ENCODE data around the gene TNP2. TPM values are rescaled to one million over a fixed set of nuclear protein-coding genes. Genes with fewer than 3 reads are reported as not detected.

TNP2 gene
- total RNA-seq, 1 experiment from 2014 or later, result not detected

GRCh38 chr16:11298143-11298900 is 29.2 kb upstream of the TNP2 start:
- ChIA-PET RAD21 (ENCODE audit: low non-redundant PET in 1 of 2, low total read pairs in 2 of 2, uncharacterized antibody in 2 of 2, unreplicated experiment in 2 of 2) (no interaction called here), CTCF (interaction anchor here (0.8 kb wide), 1 partner anchor 327 kb away, joined by 3 read pairs; no protein-coding TSS in a partner anchor), POLR2A (no interaction called here)
- no peak for TF ChIP-seq CBX3 (IDR thresholded peaks at IDR 0.05; ENCODE audit: low read depth)
- TF ChIP-seq, protein P1, sequence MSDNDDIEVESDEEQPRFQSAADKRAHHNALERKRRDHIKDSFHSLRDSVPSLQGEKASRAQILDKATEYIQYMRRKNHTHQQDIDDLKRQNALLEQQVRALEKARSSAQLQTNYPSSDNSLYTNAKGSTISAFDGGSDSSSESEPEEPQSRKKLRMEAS (IDR thresholded peaks at IDR 0.05), result no peak
- TF ChIP-seq, protein P2, sequence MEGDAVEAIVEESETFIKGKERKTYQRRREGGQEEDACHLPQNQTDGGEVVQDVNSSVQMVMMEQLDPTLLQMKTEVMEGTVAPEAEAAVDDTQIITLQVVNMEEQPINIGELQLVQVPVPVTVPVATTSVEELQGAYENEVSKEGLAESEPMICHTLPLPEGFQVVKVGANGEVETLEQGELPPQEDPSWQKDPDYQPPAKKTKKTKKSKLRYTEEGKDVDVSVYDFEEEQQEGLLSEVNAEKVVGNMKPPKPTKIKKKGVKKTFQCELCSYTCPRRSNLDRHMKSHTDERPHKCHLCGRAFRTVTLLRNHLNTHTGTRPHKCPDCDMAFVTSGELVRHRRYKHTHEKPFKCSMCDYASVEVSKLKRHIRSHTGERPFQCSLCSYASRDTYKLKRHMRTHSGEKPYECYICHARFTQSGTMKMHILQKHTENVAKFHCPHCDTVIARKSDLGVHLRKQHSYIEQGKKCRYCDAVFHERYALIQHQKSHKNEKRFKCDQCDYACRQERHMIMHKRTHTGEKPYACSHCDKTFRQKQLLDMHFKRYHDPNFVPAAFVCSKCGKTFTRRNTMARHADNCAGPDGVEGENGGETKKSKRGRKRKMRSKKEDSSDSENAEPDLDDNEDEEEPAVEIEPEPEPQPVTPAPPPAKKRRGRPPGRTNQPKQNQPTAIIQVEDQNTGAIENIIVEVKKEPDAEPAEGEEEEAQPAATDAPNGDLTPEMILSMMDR (IDR thresholded peaks at IDR 0.05 in 2 of 3, conservative IDR thresholded peaks at IDR 0.05 in 1 of 3; ENCODE audit: borderline replicate concordance in 1 of 3, insufficient read depth in 1 of 3, low read depth in 2 of 3, low read length in 2 of 3), result no peak
- no peak for TF ChIP-seq SIN3A (IDR thresholded peaks at IDR 0.05; ENCODE audit: low read depth)
- Histone ChIP-seq H3K27me3 (ENCODE audit: insufficient read depth, low read length) (no peaks in the 10 kb centered on the region), H3K9me3 (ENCODE audit: control insufficient read depth in 1 of 2, insufficient read depth in 1 of 2, low read depth in 1 of 2, low read length in 2 of 2) (no peaks in the 10 kb centered on the region), H2AFZ (ENCODE audit: low read depth, low read length, poor library complexity, severe bottlenecking) (no peak overlapping the region), H3K36me3 (ENCODE audit: control insufficient read depth in 1 of 2, insufficient read depth in 2 of 2, low read length in 2 of 2) (no peaks in the 10 kb centered on the region), H3K27ac (ENCODE audit: low read depth, low read length) (no peak overlapping the region), H3K4me1 (ENCODE audit: control insufficient read depth in 1 of 2, insufficient read depth in 2 of 2, low read length in 2 of 2) (no peaks in the 10 kb centered on the region), H3K9ac (ENCODE audit: low read length) (no peak overlapping the region), H4K20me1 (ENCODE audit: insufficient read depth) (no peaks in the 10 kb centered on the region), H3K79me2 (ENCODE audit: insufficient read depth, low read length) (no peaks in the 10 kb centered on the region), H3K4me3 (replicated peaks in 1 of 2; ENCODE audit: low read depth in 1 of 2, low read length in 2 of 2) (no peak overlapping the region), H3K4me2 (ENCODE audit: low read length) (no peak overlapping the region), H3K9me2 (ENCODE audit: insufficient read depth) (no peaks in the 10 kb centered on the region)
- DNase-seq (ENCODE audit: low read depth, low spot score) (no peak), ATAC-seq (no peak)
- intact Hi-C loops (cut with micrococcal nuclease), result no loop called here
- no TSS peak for BruUV-seq (replicated peaks)

DNA sequence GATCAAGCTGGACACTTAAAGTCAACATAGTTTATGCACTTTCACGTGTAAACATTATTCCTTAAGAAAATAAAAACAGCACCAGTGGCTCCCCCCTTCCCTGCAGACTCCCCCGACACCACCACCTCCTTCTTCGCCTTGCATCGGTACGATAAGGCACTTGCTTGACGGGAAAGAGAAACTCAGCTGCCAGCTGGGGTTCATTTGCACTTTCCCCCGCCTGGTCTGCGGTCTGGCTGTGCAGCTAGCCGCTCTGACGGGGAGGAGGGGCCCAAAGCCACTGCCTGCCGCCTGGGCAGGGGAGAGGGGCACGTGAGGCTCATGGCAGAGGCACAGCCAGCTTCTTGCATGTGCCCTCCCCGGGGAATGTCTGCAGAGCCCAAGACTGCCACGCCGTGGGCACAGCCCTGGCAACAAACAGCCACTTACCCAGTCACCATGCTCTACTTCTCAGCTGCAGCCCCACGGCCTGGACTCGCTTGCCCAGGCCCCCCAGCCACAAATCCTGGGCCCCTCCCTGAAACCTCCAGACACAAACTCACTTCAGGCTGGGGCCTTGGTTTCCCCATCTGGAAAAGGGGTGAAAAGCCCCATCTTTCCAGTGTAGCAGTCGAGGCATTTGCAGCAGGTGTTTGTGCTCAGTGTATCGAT is 28.5 kb upstream of the TNP2 start:
- POLR2A ChIA-PET, result no interaction called here
- H3K9ac ChIP-seq (ENCODE audit: low read length), result no peak overlapping the region
- no peaks in the 10 kb centered on the region for H3K79me2 ChIP-seq (ENCODE audit: insufficient read depth, low read length)
- H3K4me2 ChIP-seq (ENCODE audit: low read length), result no peak overlapping the region
- no peaks in the 10 kb centered on the region for H4K20me1 ChIP-seq (ENCODE audit: insufficient read depth)
- H3K9me2 ChIP-seq (ENCODE audit: insufficient read depth), result no peaks in the 10 kb centered on the region
- no peaks in the 10 kb centered on the region for H3K9me3 ChIP-seq (ENCODE audit: control insufficient read depth in 1 of 2, insufficient read depth in 1 of 2, low read depth in 1 of 2, low read length in 2 of 2)
- TF ChIP-seq RAD21 (IDR thresholded peaks at IDR 0.05; ENCODE audit: low read depth), result no peak
- no peak for TF ChIP-seq EZH2 (IDR thresholded peaks at IDR 0.05)
- TF ChIP-seq CEBPB (IDR thresholded peaks at IDR 0.05; ENCODE audit: low read depth), result no peak
- TF ChIP-seq SIN3A (IDR thresholded peaks at IDR 0.05; ENCODE audit: low read depth), result no peak
- TF ChIP-seq SRF (IDR thresholded peaks at IDR 0.05; ENCODE audit: low read depth), result no peak
- TF ChIP-seq REST (IDR thresholded peaks at IDR 0.05; ENCODE audit: low read depth), result no peak
- no peak for TF ChIP-seq ELF1 (IDR thresholded peaks at IDR 0.05; ENCODE audit: borderline replicate concordance, low read depth)
- no peak for TF ChIP-seq YY1 (IDR thresholded peaks at IDR 0.05; ENCODE audit: extremely low read depth, insufficient replicate concordance, low read depth, low read length)
- no peak overlapping the region for H2AFZ ChIP-seq (ENCODE audit: low read depth, low read length, poor library complexity, severe bottlenecking)
- no TSS peak for BruUV-seq (replicated peaks)
- H3K36me3 ChIP-seq (ENCODE audit: control insufficient read depth in 1 of 2, insufficient read depth in 2 of 2, low read length in 2 of 2), result no peaks in the 10 kb centered on the region
- RAD21 ChIA-PET (ENCODE audit: low non-redundant PET in 1 of 2, low total read pairs in 2 of 2, uncharacterized antibody in 2 of 2, unreplicated experiment in 2 of 2), result no interaction called here
- no peak overlapping the region for H3K27ac ChIP-seq (ENCODE audit: low read depth, low read length)
- no peak for DNase-seq (ENCODE audit: low read depth, low spot score)
- no peaks in the 10 kb centered on the region for H3K4me1 ChIP-seq (ENCODE audit: control insufficient read depth in 1 of 2, insufficient read depth in 2 of 2, low read length in 2 of 2)
- CTCF ChIA-PET, result interaction anchor here (1.0 kb wide), 1 partner anchor 326 kb away, joined by 3 read pairs; no protein-coding TSS in a partner anchor
- H3K4me3 ChIP-seq (replicated peaks in 1 of 2; ENCODE audit: low read depth in 1 of 2, low read length in 2 of 2), result no peak overlapping the region
- intact Hi-C loops (cut with micrococcal nuclease), result no loop called here
- ATAC-seq, result no peak
- H3K27me3 ChIP-seq (ENCODE audit: insufficient read depth, low read length), result no peaks in the 10 kb centered on the region
